ENCODE results near the gene LRP4. TPM values are rescaled to one million over a fixed set of nuclear protein-coding genes. Genes with fewer than 3 reads are reported as not detected.

The LRP4 gene
- total RNA-seq, 1 experiment from 2014 or later = 11.6 TPM

DNA sequence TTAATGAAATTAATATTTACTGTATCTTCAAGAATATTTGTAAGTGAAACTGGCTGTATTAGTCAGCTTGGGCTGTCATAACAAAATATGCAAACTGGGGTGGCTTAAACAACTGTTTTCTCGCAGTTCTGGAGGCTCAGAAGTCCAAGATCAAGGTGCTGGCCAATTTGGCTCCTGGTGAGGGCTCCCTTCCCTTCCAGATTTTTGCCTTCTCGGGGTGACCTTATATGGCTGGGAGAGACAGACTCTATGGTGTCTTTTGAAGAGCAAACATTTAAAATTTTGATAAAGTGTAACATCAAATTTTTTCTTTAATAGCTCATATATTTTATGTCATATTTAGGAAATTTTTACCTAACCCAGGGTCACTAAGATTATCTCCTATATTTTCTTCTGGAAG lies 48.4 kb upstream of the LRP4 start:
- Histone ChIP-seq H3K9me3 (ENCODE audit: control insufficient read depth, low read depth, low read length) (no peaks in the 10 kb centered on the region), H2BK12ac (ENCODE audit: insufficient read length, low read depth, low read length) (no peak overlapping the region), H3K23ac (ENCODE audit: insufficient read length, low read depth, low read length) (no peak overlapping the region), H4K8ac (replicated peaks; ENCODE audit: insufficient read length, low read depth, low read length) (no peak overlapping the region), H2AFZ (ENCODE audit: low read length) (no peak overlapping the region), H3K23me2 (ENCODE audit: insufficient read length, low read depth, low read length, poor library complexity, severe bottlenecking) (no peaks in the 10 kb centered on the region), H3K27ac (ENCODE audit: insufficient read length, low read depth, low read length) (no peak overlapping the region), H3K4me1 (ENCODE audit: insufficient read depth, low read length) (no peaks in the 10 kb centered on the region), H3K4ac (ENCODE audit: low read depth, low read length) (no peak overlapping the region), H3K18ac (ENCODE audit: insufficient read length, low read depth, low read length) (no peak overlapping the region), H3K4me2 (ENCODE audit: insufficient read depth, insufficient read length, low read length) (no peak overlapping the region), H3K79me1 (ENCODE audit: insufficient read depth, low read depth, low read length, poor library complexity, severe bottlenecking) (no peaks in the 10 kb centered on the region), H3K79me2 (ENCODE audit: insufficient read depth, low read length) (no peaks in the 10 kb centered on the region), H3K9ac (ENCODE audit: extremely low read depth, insufficient read length, low read length) (no peak overlapping the region), H2BK120ac (ENCODE audit: low read depth, low read length, poor library complexity, severe bottlenecking) (no peak overlapping the region), H2BK20ac (ENCODE audit: low read depth, low read length, poor library complexity, severe bottlenecking) (no peak overlapping the region), H3K56ac (ENCODE audit: insufficient read length, low read depth, low read length) (no peak overlapping the region), H4K91ac (ENCODE audit: insufficient read length, low read depth, low read length) (no peak overlapping the region), H2BK15ac (ENCODE audit: low read depth, low read length) (no peak overlapping the region), H3K14ac (ENCODE audit: insufficient read depth, low read length) (no peak overlapping the region), H3K27me3 (ENCODE audit: insufficient read depth, low read length) (no peaks in the 10 kb centered on the region), H4K5ac (ENCODE audit: insufficient read length, low read depth, low read length) (no peak overlapping the region), H3T11ph (ENCODE audit: low read length) (no peak overlapping the region), H2BK5ac (ENCODE audit: insufficient read length, low read length) (no peak overlapping the region), H2AK5ac (ENCODE audit: insufficient read length, low read length) (no peak overlapping the region), H4K20me1 (ENCODE audit: control insufficient read depth, insufficient read depth, insufficient read length) (no peaks in the 10 kb centered on the region)
- Mint-ChIP-seq H3K4me3 (no peak overlapping the region), H3K9me3 (no peaks in the 10 kb centered on the region), H3K27me3 (ENCODE audit: low read depth) (no peaks in the 10 kb centered on the region), H3K4me1 (no peaks in the 10 kb centered on the region), H3K27ac (peak overlapping the region in 1 of 3 experiments; percentile 66; a peak in 1 of 7 replicates), H3K36me3 (ENCODE audit: insufficient read depth in 1 of 3, low read depth in 3 of 3) (peaks cover 4 to 7% (median 4%) of the 10 kb centered on the region in 3 experiments; a peak in 5 of 7 replicates)
- TF ChIP-seq, protein P1, sequence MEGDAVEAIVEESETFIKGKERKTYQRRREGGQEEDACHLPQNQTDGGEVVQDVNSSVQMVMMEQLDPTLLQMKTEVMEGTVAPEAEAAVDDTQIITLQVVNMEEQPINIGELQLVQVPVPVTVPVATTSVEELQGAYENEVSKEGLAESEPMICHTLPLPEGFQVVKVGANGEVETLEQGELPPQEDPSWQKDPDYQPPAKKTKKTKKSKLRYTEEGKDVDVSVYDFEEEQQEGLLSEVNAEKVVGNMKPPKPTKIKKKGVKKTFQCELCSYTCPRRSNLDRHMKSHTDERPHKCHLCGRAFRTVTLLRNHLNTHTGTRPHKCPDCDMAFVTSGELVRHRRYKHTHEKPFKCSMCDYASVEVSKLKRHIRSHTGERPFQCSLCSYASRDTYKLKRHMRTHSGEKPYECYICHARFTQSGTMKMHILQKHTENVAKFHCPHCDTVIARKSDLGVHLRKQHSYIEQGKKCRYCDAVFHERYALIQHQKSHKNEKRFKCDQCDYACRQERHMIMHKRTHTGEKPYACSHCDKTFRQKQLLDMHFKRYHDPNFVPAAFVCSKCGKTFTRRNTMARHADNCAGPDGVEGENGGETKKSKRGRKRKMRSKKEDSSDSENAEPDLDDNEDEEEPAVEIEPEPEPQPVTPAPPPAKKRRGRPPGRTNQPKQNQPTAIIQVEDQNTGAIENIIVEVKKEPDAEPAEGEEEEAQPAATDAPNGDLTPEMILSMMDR (conservative IDR thresholded peaks at IDR 0.05) = no peak
- DNase-seq = no peak
- WGBS (ENCODE audit: extremely low coverage, insufficient read length, low lambda C conversion rate) = no CpG with 5 or more reads among the region's 2 CpGs
